Upper lobe of left lung (tissue), 6 donors: ENCODE results near the gene TNFRSF8. TPM values are rescaled to one million over a fixed set of nuclear protein-coding genes. Genes with fewer than 3 reads are reported as not detected.

Experiments used
- ATAC-seq, 2 donors: fragments of 200-7000 bp; cut with Tn5 transposase; one replicate each; pipeline ENCODE4 v1.9.1; 2022; ENCODE audit warnings: mild to moderate bottlenecking in 2 of 2, moderate library complexity in 2 of 2; ENCODE audit not compliant: low FRiP score in 2 of 2
- DNase-seq, 2 donors: peaks; one replicate each; pipeline ENCODE4 v3.0.0-alpha.2; 2019 to 2020
- H3K27ac ChIP-seq, 4 donors: fragments of 200-600 bp; sonication (generic); one replicate each; pipeline ENCODE4 v1.5.1; 2016 to 2019
- H3K27me3 ChIP-seq, 4 donors: fragments of 200-600 bp; sonication (generic); one replicate each; pipeline ENCODE4 v1.5.1; 2017 to 2019
- H3K36me3 ChIP-seq, 4 donors: fragments of 200-600 bp; sonication (generic); one replicate each; pipeline ENCODE4 v1.5.1; 2016 to 2019
- H3K4me1 ChIP-seq, 4 donors: fragments of 200-600 bp; sonication (generic); one replicate each; pipeline ENCODE4 v1.5.1; 2018 to 2019
- H3K4me3 ChIP-seq, 4 donors: fragments of 200-600 bp; sonication (generic); one replicate each; pipeline ENCODE4 v1.5.1; 2017 to 2019; ENCODE audit warnings: mild to moderate bottlenecking in 2 of 4, moderate library complexity in 1 of 4
- H3K9me3 ChIP-seq, 4 donors: fragments of 200-600 bp; sonication (generic); one replicate each; pipeline ENCODE4 v1.5.1; 2018 to 2019
- CTCF ChIP-seq, 6 experiments: fragments of 450-650 bp in 4 of 6; fragments of 200-600 bp in 2 of 6; sonication (generic) in 2 of 6; IDR thresholded peaks; one replicate each; pipeline ENCODE4 v1.5.1; 2016 to 2019; ENCODE audit warnings: antibody characterized with exemption in 6 of 6
- EP300 ChIP-seq, 4 donors: sonication (generic); formaldehyde crosslinking; IDR thresholded peaks; one replicate each; pipeline ENCODE4 v1.5.1; 2017; ENCODE audit warnings: antibody characterized with exemption in 4 of 4, control low read depth in 2 of 4
- POLR2A ChIP-seq, 4 donors: fragments of 450-650 bp; IDR thresholded peaks; one replicate each; pipeline ENCODE4 v1.5.1; 2016 to 2017; ENCODE audit warnings: antibody characterized with exemption in 4 of 4, mild to moderate bottlenecking in 2 of 4
- POLR2AphosphoS5 ChIP-seq, 2 donors: sonication (generic); formaldehyde crosslinking; IDR thresholded peaks; one replicate each; pipeline ENCODE4 v1.5.1; 2017; ENCODE audit warnings: antibody characterized with exemption in 2 of 2
- WGBS, 2 donors: methylation state at CpG; one replicate each; pipeline ENCODE4 v1.1.5; 2017 to 2018; 5-methylcytosine and 5-hydroxymethylcytosine counted together
- total RNA-seq, 6 donors: library from RNA; depleted of rRNA in 4 of 6; stranded (reverse); fragments of >200 nt in 4 of 6; gene quantifications; one replicate each; pipeline versions ENCODE4 v1.1.0 to v1.2.1, GENCODE V29; 2016 to 2021
- donor health status: DM: no; HTN: no; CAD: no; lungs with moderate emphysema.
- donor health status: DM: no; HTN: yes; CAD: no; lungs with severe emphysema.

The TNFRSF8 gene
- total RNA-seq, 6 donors from 2014 or later, result 0.22 to 3.3 (median 1.2) TPM

GRCh38 chr1:12144236-12144635 is 81.1 kb downstream of the TNFRSF8 start:
- DNase-seq, result peak in 1 of 2 donors; percentile 65

GRCh38 chr1:12144969-12145368 is 81.9 kb downstream of the TNFRSF8 start:
- no peaks in the 10 kb centered on the region for H3K27me3 ChIP-seq
- TF ChIP-seq POLR2A (IDR thresholded peaks at IDR 0.05) (no peak), CTCF (IDR thresholded peaks at IDR 0.05) (no peak), POLR2AphosphoS5 (IDR thresholded peaks at IDR 0.05) (no peak), EP300 (IDR thresholded peaks at IDR 0.05) (no peak)
- no peaks in the 10 kb centered on the region for H3K9me3 ChIP-seq
- 98 to 100% methylated on average over 4 of the region's 4 CpGs for WGBS, 2 donors
- H3K27ac ChIP-seq, result peak overlapping the region in 3 of 4 donors; percentile 84 to 87 (median 86)
- no peak overlapping the region for H3K4me3 ChIP-seq
- H3K36me3 ChIP-seq, result no peaks in the 10 kb centered on the region
- DNase-seq, result no peak
- H3K4me1 ChIP-seq, result peaks cover 44 to 69% (median 64%) of the 10 kb centered on the region in 4 donors
- no peak for ATAC-seq

More at GRCh38 chr1:12144236-12144635, 81.1 kb downstream of the TNFRSF8 start:
- peak in 1 of 2 donors; percentile 21 for ATAC-seq
- Histone ChIP-seq H3K27ac (peak overlapping the region; percentile 71 to 87 (median 85)), H3K27me3 (no peaks in the 10 kb centered on the region), H3K36me3 (no peaks in the 10 kb centered on the region), H3K4me1 (peaks cover 43 to 64% (median 62%) of the 10 kb centered on the region in 4 donors), H3K4me3 (no peak overlapping the region), H3K9me3 (no peaks in the 10 kb centered on the region)
- TF ChIP-seq POLR2A (IDR thresholded peaks at IDR 0.05) (no peak), POLR2AphosphoS5 (IDR thresholded peaks at IDR 0.05) (no peak)
- WGBS, 2 donors, result 61 to 71% methylated on average over 6 to 8 of the region's 8 CpGs

DNA sequence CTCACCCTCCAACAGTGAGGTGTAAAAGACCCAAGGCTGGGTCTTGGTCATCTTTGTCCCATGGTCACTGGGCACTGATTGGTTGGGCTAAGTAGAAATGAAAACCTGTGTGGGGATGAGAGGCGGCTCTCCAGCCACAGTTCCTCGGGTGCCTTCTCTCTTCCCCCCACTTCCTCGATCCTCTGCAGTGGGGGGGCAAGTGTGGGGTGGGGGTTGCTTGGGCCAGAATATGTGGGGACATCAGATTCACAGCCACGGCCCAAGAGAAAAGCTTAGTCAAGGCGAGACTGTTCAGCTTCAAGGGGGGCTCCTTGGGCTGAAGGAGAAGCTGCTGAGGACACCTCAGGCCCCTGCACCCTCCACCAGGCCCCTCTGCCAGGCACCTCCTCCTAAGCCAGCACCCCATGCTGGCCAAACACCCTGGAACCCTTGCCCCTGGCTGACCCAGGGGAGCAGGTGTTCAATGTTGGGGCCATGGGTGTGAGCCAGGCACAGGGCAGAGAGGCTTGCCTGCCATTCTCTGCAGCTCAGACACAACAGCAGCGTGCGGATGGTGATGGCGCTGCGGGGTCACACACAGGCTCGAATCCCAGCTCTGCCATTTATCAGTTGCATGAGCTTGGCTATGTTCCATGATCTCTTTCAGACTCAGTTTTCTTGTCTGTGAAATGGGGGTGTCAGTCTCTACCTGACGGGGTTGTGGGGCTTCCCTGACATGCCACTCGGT is 82.7 kb downstream of the TNFRSF8 start:
- Histone ChIP-seq H3K9me3 (no peaks in the 10 kb centered on the region), H3K27ac (peak overlapping the region in 2 of 4 donors; percentile 87 to 90), H3K36me3 (no peaks in the 10 kb centered on the region), H3K27me3 (no peaks in the 10 kb centered on the region), H3K4me1 (peaks cover 50 to 77% (median 67%) of the 10 kb centered on the region in 4 donors), H3K4me3 (no peak overlapping the region)
- 92 to 93% methylated on average over 3 to 11 of the region's 12 CpGs for WGBS, 2 donors
- TF ChIP-seq EP300 (IDR thresholded peaks at IDR 0.05), result no peak
- no peak for TF ChIP-seq CTCF (IDR thresholded peaks at IDR 0.05)
- TF ChIP-seq POLR2A (IDR thresholded peaks at IDR 0.05), result no peak
- TF ChIP-seq POLR2AphosphoS5 (IDR thresholded peaks at IDR 0.05), result no peak
- DNase-seq (no peak), ATAC-seq (no peak)

- peaks cover 50 to 84% (median 69%) of the 10 kb centered on the region in 4 donors for H3K4me1 ChIP-seq
These were observed 83.4 kb downstream of the TNFRSF8 start for GRCh38 chr1:12146343-12147112.

More at GRCh38 chr1:12146343-12147112, 83.4 kb downstream of the TNFRSF8 start:
- no peak for DNase-seq
- WGBS, 2 donors, result 76 to 79% methylated on average over 18 to 20 of the region's 20 CpGs
- ATAC-seq, result no peak
- H3K9me3 ChIP-seq, result no peaks in the 10 kb centered on the region
- H3K36me3 ChIP-seq, result no peaks in the 10 kb centered on the region
- TF ChIP-seq POLR2A (IDR thresholded peaks at IDR 0.05) (no peak), POLR2AphosphoS5 (IDR thresholded peaks at IDR 0.05) (no peak), CTCF (IDR thresholded peaks at IDR 0.05) (no peak), EP300 (IDR thresholded peaks at IDR 0.05) (no peak)
- H3K4me3 ChIP-seq, result no peak overlapping the region
- no peaks in the 10 kb centered on the region for H3K27me3 ChIP-seq
- peak overlapping the region; percentile 50 to 90 (median 88) for H3K27ac ChIP-seq
